ENCODE data around the gene DISP3. TPM values are rescaled to one million over a fixed set of nuclear protein-coding genes. Genes with fewer than 3 reads are reported as not detected.

Gene DISP3
- total and polyA plus RNA-seq, 11 donors = 0.03 to 0.45 (median 0.12) TPM; not detected in 5

DNA sequence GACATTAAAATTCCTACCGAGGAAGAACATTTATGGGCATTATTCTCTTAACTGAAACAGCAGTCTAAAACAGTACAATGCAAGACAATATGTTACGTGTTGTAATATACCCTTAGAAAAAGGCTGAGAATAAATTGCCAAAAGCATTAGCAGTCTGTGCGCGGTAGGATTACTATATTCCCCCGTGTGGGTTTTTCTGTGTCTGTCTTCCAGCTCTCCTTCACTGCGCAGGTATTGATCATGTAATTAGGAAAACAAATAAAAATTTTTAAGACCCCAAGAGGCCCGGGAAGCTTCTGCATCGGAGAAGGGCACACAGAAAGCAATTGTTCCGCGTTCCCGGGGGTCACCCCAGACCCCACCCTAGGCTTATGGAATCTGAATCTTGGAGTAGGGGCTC is 106.4 kb downstream of the DISP3 start:
- H3K9me3 ChIP-seq = peaks cover 0 to 3% (median 0%) of the 10 kb centered on the region in 12 donors
- no peaks in the 10 kb centered on the region for H3K36me3 ChIP-seq
- 83 to 93% (median 90%) methylated on average over 11 of the region's 11 CpGs for WGBS, 4 donors
- peaks cover 0 to 4% (median 0%) of the 10 kb centered on the region in 9 donors for H3K27me3 ChIP-seq
- ATAC-seq (no peak), DNase-seq (no peak)
- H3K4me1 ChIP-seq = no peaks in the 10 kb centered on the region
- H3K27ac ChIP-seq = no peak overlapping the region
- intact Hi-C loops (cut with DNase I) = no loop called here
- no peak for TF ChIP-seq POLR2A (IDR thresholded peaks at IDR 0.05)
- TF ChIP-seq, protein P1, sequence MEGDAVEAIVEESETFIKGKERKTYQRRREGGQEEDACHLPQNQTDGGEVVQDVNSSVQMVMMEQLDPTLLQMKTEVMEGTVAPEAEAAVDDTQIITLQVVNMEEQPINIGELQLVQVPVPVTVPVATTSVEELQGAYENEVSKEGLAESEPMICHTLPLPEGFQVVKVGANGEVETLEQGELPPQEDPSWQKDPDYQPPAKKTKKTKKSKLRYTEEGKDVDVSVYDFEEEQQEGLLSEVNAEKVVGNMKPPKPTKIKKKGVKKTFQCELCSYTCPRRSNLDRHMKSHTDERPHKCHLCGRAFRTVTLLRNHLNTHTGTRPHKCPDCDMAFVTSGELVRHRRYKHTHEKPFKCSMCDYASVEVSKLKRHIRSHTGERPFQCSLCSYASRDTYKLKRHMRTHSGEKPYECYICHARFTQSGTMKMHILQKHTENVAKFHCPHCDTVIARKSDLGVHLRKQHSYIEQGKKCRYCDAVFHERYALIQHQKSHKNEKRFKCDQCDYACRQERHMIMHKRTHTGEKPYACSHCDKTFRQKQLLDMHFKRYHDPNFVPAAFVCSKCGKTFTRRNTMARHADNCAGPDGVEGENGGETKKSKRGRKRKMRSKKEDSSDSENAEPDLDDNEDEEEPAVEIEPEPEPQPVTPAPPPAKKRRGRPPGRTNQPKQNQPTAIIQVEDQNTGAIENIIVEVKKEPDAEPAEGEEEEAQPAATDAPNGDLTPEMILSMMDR (IDR thresholded peaks at IDR 0.05) = no peak
- no peak overlapping the region for H3K4me3 ChIP-seq

Other genes with a start within 250 kb of the DISP3 start
- 10 to 100 TPM; 26.3 to 43.6 (median 40.6) TPM for gene MTOR, start 216.6 kb upstream of the DISP3 start, total RNA-seq
- gene MTOR, start 216.6 kb upstream of the DISP3 start, polyA plus RNA-seq = 10 to 100 TPM; 17.4 to 31.9 TPM
- 10 to 100 TPM; 10.2 to 17.3 (median 11.6) TPM for gene UBIAD1, start 206.0 kb upstream of the DISP3 start, total RNA-seq
- 10 to 100 TPM in 1 of 2 donors, 1 to 10 TPM in 1; 5.3 to 19.4 TPM for gene UBIAD1, start 206.0 kb upstream of the DISP3 start, polyA plus RNA-seq
- gene FBXO2, start 175.3 kb downstream of the DISP3 start, total RNA-seq = 1 to 10 TPM in 8 of 9 donors, under 1 TPM in 1; 0.83 to 7.5 (median 2.1) TPM
- 1 to 10 TPM; 2.5 to 4.6 TPM for gene FBXO2, start 175.3 kb downstream of the DISP3 start, polyA plus RNA-seq
- 10 to 100 TPM in 8 of 9 donors, 1 to 10 TPM in 1; 9.8 to 19.1 (median 15.1) TPM for gene FBXO44, start 175.7 kb downstream of the DISP3 start, total RNA-seq
- 10 to 100 TPM; 16.6 to 18.1 TPM for gene FBXO44, start 175.7 kb downstream of the DISP3 start, polyA plus RNA-seq
- gene FBXO6, start 185.0 kb downstream of the DISP3 start, total RNA-seq = 10 to 100 TPM in 4 of 9 donors, 1 to 10 TPM in 5; 5.6 to 23.3 (median 8.3) TPM
- gene FBXO6, start 185.0 kb downstream of the DISP3 start, polyA plus RNA-seq = 10 to 100 TPM in 1 of 2 donors, 1 to 10 TPM in 1; 5.6 to 10.9 TPM
- 10 to 100 TPM; 15.9 to 47.1 (median 18.5) TPM for gene MAD2L2, start 202.0 kb downstream of the DISP3 start, total RNA-seq
- gene MAD2L2, start 202.0 kb downstream of the DISP3 start, polyA plus RNA-seq = 10 to 100 TPM; 17.2 to 54.2 TPM
- under 1 TPM in 5 of 9 donors, not detected in 4; 0.09 to 0.29 (median 0.12) TPM for gene DRAXIN, start 212.6 kb downstream of the DISP3 start, total RNA-seq
- under 1 TPM; 0.03 to 0.04 TPM for gene DRAXIN, start 212.6 kb downstream of the DISP3 start, polyA plus RNA-seq